ENCODE results near the gene SERPINB2. TPM values are rescaled to one million over a fixed set of nuclear protein-coding genes. Genes with fewer than 3 reads are reported as not detected.
"Not testable (repeated sequence)": the region's sequence is repeated elsewhere in the genome, so short reads cannot be mapped to it uniquely, and the experiment has no call there.

SERPINB2 gene
- total RNA-seq, 1 experiment from 2014 or later, result not detected

DNA sequence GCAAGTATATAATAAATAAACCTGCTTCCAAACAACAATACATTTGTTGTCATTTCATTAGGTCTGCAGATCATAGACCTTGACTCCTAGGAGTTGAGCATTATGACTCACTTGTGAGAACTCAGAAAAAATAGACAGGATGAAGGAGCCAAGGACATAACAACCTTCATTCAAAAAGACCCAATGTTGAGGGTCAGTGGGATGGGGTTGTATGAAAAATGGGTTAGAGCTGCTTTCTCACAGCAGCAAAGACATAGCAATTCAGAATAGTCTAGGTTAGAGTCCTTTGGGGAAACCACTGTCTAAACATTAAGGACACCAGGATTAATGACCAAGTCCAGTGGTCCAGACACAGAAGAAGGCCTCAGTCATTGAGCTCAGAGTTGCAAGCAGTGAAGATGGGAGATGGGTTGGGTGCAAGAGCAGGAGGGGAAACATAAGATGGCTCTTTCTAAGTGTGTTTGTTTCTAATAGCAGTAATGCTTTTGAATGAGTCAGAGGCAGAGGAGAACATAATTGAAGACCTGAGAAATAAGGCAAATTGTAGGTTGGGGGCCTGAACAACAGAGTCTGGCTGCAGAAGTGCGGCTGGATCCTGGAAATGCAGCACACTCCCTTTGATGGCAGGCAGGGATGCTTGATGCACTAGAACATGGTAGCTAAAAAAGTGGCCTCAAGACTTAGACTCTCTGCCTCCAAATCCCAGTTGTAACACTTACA is 16.5 kb downstream of the SERPINB2 start:
- Histone ChIP-seq H3K4me1 (no peaks in the 10 kb centered on the region), H3K36me3 (no peaks in the 10 kb centered on the region), H3K9me3 (replicated peaks) (no peaks in the 10 kb centered on the region), H3K4me3 (no peak overlapping the region), H3K27me3 (no peaks in the 10 kb centered on the region), H3K27ac (no peak overlapping the region)
- no peak for DNase-seq

DNA sequence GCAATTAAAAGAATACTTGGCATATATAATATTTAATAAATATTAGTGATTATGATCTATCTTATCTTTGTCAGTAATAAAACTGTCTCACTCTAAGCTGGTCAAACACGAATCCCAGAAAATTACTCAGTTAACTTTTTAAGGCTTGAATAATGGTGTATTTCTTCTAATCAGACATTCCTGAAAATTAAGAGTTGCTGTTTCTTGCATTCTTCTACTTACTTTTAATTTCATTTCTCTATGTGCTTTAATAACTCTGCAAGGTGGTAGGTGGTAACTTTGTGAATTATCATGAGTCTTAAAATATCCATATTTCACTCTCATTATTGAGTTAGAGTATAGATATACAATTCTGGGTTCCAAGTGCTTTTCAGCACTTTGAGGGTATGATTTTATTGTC is 17.2 kb downstream of the SERPINB2 start:
- no peaks in the 10 kb centered on the region for H3K27me3 ChIP-seq
- H3K4me1 ChIP-seq, result no peaks in the 10 kb centered on the region
- no peaks in the 10 kb centered on the region for H3K36me3 ChIP-seq
- no peak overlapping the region for H3K4me3 ChIP-seq
- H3K27ac ChIP-seq, result no peak overlapping the region
- H3K9me3 ChIP-seq (replicated peaks), result no peaks in the 10 kb centered on the region
- DNase-seq, result no peak

DNA sequence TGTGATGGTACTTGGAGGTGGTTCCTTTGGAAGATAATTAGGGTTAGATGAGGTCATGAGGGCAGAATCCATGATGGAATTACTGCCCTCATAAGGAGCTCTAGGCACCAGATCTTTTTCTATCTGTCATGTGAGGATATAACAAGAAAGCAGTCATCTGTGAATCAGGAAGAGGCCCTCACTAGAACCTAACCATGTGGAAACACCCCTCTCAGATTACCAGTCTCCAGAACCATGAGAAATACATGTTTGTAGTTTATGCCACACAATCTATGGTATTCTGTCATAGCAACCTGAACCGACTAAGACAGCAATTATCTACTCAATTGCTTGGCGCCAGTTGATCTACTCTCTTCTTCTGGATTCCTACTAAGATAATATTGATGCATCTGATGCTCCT is 17.9 kb downstream of the SERPINB2 start:
- no peak overlapping the region for H3K27ac ChIP-seq
- H3K4me1 ChIP-seq, result no peaks in the 10 kb centered on the region
- H3K4me3 ChIP-seq, result no peak overlapping the region
- H3K9me3 ChIP-seq (replicated peaks), result no peaks in the 10 kb centered on the region
- no peak for DNase-seq
- H3K36me3 ChIP-seq, result no peaks in the 10 kb centered on the region
- H3K27me3 ChIP-seq, result no peaks in the 10 kb centered on the region

DNA sequence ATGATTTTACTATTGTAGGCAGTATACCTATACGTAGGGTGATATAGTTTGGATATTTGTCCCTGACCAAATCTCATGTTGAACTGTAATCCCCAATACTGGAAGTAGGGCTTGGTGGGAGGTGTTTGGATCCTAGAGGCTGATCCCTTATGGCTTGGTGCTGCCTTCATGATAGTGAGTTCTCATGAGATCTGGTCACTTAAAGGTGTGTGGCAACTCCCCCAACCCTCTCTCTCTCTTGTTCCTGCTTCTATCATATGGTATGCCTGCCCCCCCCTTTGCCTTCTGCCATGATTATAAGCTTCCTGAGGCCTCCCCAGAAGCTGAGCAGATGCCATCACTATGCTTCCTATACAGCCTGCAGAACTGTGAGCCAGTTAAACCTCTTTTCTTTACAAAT is 18.6 kb downstream of the SERPINB2 start:
- Histone ChIP-seq H3K9me3 (replicated peaks) (no peaks in the 10 kb centered on the region), H3K27me3 (no peaks in the 10 kb centered on the region), H3K4me1 (no peaks in the 10 kb centered on the region), H3K27ac (no peak overlapping the region), H3K36me3 (no peaks in the 10 kb centered on the region), H3K4me3 (no peak overlapping the region)
- DNase-seq, result no peak

DNA sequence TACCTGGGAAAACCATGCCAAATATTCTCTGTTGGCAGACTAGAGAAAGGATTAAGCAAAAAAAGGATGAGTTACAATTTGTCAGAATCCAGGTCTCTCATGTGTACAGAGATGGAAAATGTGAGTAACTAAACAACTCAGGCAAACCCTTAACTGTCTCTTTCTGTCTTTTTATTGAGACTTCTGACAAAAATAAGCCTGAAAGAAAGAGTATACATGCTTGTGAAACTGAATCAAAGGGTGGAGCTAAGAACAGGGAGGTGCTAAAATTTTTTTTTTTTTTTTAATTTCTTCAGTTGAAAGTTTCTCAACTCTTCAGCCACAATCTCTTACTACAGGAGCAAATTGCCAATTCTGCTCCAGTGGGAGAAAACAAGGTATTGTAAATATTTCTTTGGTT is 20.2 kb downstream of the SERPINB2 start, which contains the start of gene SERPINB10:
Gene SERPINB10, plus strand, starts transcription at position 295 of the 400 bp plus-strand sequence. CDS start 7,553 bp downstream, outside the sequence.
- no peaks in the 10 kb centered on the region for H3K4me1 ChIP-seq
- H3K27ac ChIP-seq, result no peak within 1 kb of the TSS
- H3K9me3 ChIP-seq (replicated peaks), result no peaks in the 10 kb centered on the region
- H3K36me3 ChIP-seq, result no peaks in the 10 kb centered on the region
- no peaks in the 10 kb centered on the region for H3K27me3 ChIP-seq
- H3K4me3 ChIP-seq, result no peak within 1 kb of the TSS
- DNase-seq, result no peak

DNA sequence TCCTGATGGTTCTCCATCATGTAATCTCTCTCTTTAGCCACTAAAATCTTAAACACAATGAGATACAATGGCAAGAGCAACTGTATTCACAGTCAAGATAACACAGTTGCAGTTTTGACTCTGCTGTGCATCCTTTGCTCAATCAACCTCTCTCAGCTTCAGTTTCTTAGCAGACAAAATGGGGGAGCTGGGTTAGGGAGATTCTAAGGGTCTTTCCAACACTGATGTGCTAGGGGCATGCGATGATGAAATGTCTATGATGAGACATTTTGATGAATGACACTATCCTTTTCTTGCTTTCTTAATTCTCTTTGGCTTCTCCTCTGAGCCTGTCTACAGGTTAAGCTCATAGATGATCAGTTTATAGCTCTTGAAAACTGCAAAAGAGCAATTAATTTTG is 21.4 kb downstream of the SERPINB2 start:
- H3K36me3 ChIP-seq, result no peaks in the 10 kb centered on the region
- no peak for DNase-seq
- H3K4me3 ChIP-seq, result no peak overlapping the region
- H3K4me1 ChIP-seq, result no peaks in the 10 kb centered on the region
- H3K27ac ChIP-seq, result no peak overlapping the region
- H3K27me3 ChIP-seq, result no peaks in the 10 kb centered on the region
- H3K9me3 ChIP-seq (replicated peaks), result no peaks in the 10 kb centered on the region

DNA sequence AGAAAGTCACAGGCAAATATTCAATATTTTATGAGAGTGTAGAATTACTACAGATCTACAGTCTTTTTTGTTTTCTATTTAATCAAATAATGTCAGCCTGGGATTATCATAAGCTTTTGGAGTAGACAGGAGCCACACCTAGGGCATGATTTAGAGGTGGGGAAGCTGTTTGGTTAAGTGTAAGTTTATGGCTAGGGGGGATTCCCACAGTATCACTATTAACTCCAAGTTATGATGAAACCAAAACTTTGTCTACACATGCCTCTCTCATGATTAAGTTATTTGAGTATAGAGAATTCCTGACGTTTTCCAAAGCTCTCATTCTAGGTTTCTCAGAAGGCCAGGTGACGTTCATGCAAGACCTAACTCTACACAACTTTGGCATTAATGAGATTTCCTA is 22.4 kb downstream of the SERPINB2 start:
- no peaks in the 10 kb centered on the region for H3K4me1 ChIP-seq
- H3K27ac ChIP-seq, result no peak overlapping the region
- H3K27me3 ChIP-seq, result no peaks in the 10 kb centered on the region
- no peaks in the 10 kb centered on the region for H3K9me3 ChIP-seq (replicated peaks)
- H3K4me3 ChIP-seq, result no peak overlapping the region
- no peaks in the 10 kb centered on the region for H3K36me3 ChIP-seq
- DNase-seq, result no peak

DNA sequence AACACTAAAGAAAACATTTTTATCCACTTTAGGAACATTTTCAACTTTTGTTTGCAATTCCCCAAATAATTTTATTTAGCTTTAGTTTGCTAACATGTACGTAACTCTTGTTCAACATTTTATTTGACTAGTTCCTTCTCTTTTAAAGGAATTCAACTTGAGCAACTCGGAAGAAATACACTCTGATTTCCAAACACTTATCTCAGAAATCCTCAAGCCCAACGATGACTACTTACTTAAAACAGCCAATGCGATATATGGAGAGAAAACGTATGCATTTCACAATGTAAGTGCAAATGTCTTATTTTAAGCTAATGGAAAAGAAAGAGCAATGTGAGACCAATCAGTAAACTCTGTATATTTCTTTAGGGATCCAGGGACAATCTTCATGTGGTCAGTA is 30.3 kb downstream of the SERPINB2 start:
- no peaks in the 10 kb centered on the region for H3K9me3 ChIP-seq (replicated peaks)
- H3K27ac ChIP-seq, result no peak overlapping the region
- no peak overlapping the region for H3K4me3 ChIP-seq
- DNase-seq, result no peak
- H3K4me1 ChIP-seq, result no peaks in the 10 kb centered on the region
- H3K36me3 ChIP-seq, result no peaks in the 10 kb centered on the region
- no peaks in the 10 kb centered on the region for H3K27me3 ChIP-seq

DNA sequence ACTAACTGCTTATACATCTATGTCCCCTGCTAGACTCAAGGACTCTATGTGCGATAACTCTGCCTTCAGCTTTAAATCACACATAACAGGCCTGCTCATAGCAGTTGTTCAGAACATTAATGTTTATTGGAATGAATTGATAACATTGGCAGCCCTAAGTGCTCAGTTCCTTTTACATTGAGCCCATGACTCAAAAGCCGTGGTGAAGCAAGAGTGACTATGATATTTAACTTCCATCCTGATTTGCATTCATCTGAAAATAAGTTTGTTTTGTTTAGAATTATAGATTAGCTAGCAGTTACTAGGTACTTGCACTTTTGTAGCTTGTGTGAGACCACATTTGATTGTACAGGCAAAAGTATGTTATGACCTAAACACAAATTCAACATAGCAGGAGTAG is 34.5 kb downstream of the SERPINB2 start:
- Histone ChIP-seq H3K27me3 (no peaks in the 10 kb centered on the region), H3K4me1 (peaks cover 3% of the 10 kb centered on the region; the same call in 1 of the 2 replicates), H3K9me3 (replicated peaks) (no peaks in the 10 kb centered on the region), H3K4me3 (no peak overlapping the region), H3K36me3 (no peaks in the 10 kb centered on the region), H3K27ac (no peak overlapping the region)
- no peak for DNase-seq

DNA sequence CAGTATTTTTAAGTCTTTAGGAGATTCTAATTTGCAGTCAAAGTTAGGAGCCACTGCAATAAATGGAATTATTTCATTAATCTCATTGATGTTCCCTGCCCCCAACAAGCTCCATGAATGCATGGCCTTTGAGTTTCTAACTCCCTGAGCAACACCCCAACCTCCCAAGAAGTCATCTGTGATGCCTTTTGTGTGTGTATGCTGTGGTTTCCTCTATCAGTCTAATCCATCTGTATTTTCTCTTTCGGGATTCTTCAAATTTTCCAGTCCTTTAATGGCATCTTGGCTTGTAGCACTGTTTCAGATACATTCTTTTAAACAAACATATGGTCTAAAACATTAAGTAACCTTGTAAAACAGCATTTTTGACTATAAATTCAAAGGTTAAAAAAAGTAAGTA is 37.0 kb downstream of the SERPINB2 start:
- H3K36me3 ChIP-seq, result no peaks in the 10 kb centered on the region
- H3K27me3 ChIP-seq, result no peaks in the 10 kb centered on the region
- no peaks in the 10 kb centered on the region for H3K9me3 ChIP-seq (replicated peaks)
- no peak overlapping the region for H3K4me3 ChIP-seq
- H3K4me1 ChIP-seq, result peaks cover 3% of the 10 kb centered on the region; the same call in 1 of the 2 replicates
- DNase-seq, result peak; percentile 3 to 6
- H3K27ac ChIP-seq, result no peak overlapping the region

DNA sequence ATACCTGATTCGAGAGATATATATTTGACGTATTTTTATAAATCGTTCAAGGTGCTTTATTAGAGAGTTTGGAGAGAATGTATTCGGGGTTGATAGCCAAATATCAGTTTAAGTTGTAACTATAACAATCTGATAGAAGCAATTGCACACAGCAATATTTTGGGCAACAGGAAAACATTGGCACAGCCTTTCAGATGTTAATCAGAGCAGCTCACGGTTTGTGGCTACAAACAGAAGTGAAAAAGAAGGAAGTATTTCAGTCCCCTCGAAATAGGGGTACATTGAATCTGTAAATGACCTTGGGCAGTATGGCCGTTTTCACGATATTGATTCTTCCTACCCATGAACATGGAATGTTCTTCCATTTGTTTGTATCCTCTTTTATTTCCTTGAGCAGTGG is 40.8 kb downstream of the SERPINB2 start:
- no peak for DNase-seq
- Histone ChIP-seq H3K9me3 (replicated peaks) (no peaks in the 10 kb centered on the region), H3K36me3 (no peaks in the 10 kb centered on the region), H3K4me1 (peaks cover 3% of the 10 kb centered on the region; the same call in 1 of the 2 replicates), H3K27ac (no peak overlapping the region), H3K4me3 (no peak overlapping the region), H3K27me3 (no peaks in the 10 kb centered on the region)

DNA sequence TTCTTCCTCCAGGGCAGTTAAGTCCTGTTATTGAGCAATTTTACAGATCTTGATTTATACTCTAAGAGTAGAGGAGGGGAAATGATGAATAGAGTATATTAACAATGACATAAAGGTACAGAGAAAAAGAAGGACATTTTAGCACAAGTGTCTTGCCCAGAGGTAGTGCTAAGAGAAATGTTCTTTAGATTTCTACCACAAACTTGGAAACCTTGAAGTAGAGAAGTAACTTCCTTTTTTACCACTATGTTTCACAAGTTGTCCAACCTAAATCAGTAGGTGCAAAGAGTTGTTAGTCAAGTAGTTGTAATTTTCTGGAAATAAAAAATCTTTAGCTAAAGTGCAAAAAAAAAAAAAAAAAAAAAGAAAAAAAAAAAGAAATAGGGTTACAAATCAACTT is 41.9 kb downstream of the SERPINB2 start:
- not testable (repeated sequence) for H3K9me3 ChIP-seq (replicated peaks); H3K4me3 ChIP-seq; DNase-seq; H3K27ac ChIP-seq; H3K27me3 ChIP-seq; H3K4me1 ChIP-seq; H3K36me3 ChIP-seq

DNA sequence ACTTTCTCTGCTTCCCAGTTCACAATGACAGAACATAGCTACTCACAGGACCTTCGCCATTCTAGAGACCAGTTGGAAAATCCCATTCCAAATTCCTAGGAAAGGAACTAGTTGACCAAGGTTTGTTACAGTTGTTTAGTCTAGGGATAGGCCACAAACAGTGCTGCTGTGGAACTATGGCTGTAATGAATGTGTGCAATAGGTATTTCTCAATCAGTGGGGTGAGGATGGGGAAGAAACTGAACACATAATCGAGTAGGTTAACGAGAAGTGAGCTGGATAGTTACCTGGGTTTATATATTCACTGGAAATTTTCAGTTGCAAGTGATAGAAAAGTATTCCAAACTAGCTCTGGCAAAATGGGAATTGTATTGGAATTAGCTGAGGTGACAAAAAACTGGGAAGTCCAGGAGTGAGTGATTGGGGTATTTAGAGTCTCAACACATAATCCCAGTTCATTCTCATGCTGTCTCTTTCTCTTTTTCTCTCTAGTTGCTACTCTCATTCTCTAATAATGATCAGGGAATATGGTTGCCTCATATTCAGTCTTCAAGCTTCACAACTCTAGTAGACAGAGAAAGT is 43.4 kb downstream of the SERPINB2 start:
- no peak overlapping the region for H3K27ac ChIP-seq
- H3K4me1 ChIP-seq, result no peaks in the 10 kb centered on the region
- H3K9me3 ChIP-seq (replicated peaks), result no peaks in the 10 kb centered on the region
- H3K36me3 ChIP-seq, result no peaks in the 10 kb centered on the region
- no peak overlapping the region for H3K4me3 ChIP-seq
- DNase-seq, result no peak
- H3K27me3 ChIP-seq, result no peaks in the 10 kb centered on the region

DNA sequence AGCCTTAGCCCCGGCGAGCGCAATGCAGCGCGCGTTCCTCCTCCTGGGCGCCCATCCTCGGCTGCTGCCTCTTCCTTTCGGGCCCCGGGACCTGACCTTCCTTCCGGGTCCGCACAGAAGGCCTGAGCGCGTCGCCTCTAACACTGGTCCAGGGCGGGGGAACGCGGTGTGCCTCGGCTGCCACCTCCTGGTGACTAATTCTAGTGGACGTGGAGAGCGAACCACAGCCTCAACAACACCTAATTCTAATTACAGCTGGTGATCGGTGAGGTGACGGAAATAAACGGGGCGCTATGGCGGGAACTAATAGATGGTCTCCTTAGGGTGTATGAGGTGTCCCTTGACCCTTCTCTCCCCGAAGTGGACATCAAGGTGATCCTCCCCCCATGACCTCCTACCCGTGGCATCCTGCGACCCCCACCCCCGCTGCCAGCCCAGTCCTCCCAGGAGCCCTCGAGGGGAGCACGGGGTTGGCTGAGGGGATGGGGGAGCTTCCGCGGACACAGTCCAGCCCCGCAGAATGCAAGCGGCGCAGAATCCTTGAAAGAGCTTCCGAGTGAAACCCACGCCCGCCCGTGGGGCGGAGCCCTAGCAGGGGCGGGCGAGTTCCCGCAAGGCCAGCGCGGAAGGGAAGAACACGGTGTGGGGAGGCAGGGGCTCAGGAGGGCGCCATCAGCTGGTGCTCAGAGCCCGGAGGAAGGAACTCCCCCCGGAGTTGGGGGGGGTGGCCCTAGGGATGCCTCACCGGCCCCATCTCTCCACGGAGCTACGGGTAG is 48.8 kb downstream of the SERPINB2 start:
- Histone ChIP-seq H3K27ac (no peak overlapping the region), H3K4me1 (no peaks in the 10 kb centered on the region), H3K4me3 (no peak overlapping the region), H3K36me3 (no peaks in the 10 kb centered on the region), H3K27me3 (no peaks in the 10 kb centered on the region), H3K9me3 (replicated peaks) (no peaks in the 10 kb centered on the region)
- DNase-seq, result no peak

DNA sequence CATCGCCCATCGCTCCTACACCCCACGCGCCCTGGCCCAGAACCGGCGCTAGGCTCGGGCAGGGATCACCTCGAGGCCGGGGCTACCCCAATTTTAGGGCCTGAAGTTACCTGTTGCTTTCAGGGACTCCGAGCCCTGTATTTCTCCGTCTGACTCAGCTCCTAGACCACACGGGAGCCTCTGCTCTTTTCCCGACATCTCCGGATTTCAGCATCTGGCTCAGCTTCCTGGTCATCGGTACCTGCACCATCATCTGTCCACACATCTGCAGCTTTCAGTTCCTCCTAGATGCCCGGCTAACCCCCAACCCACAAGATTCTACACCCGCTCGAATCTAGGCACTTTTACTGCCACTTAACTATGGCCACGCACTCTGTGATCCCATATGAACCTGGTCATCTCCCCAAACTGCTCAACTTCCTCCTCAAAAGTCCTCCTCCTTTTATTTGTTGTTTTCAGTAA is 49.5 kb downstream of the SERPINB2 start:
- Histone ChIP-seq H3K4me3 (no peak overlapping the region), H3K27ac (no peak overlapping the region), H3K27me3 (no peaks in the 10 kb centered on the region), H3K36me3 (no peaks in the 10 kb centered on the region), H3K4me1 (no peaks in the 10 kb centered on the region), H3K9me3 (replicated peaks) (no peaks in the 10 kb centered on the region)
- DNase-seq, result no peak
